ENCODE data around the gene RPGRIP1. TPM values are rescaled to one million over a fixed set of nuclear protein-coding genes. Genes with fewer than 3 reads are reported as not detected.

Gene RPGRIP1
- not detected in 2 replicates for total RNA-seq

DNA sequence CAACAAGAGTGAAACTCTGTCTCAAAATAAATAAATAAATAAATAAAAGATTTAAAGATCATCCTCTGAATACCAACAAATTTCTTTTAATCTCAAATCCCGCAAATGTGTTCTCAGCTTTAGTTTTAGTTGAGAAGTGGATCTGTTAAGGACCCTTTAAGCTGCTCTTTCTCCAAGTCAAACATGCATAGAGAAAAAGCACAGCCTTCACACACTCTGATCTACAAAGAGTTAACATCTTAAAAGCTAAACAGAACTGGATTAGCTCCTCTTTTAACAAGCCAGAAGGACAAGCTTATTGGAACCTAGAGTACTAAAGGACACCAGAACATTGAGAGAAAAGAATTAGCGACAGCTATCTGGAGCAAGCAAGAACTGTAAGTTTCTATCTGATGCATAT, at the start of gene RPGRIP1:
Gene RPGRIP1 (plus strand): TSS at position 301 of the 400 bp plus-strand sequence. CDS start 7,894 bp downstream, outside the sequence.

DNA sequence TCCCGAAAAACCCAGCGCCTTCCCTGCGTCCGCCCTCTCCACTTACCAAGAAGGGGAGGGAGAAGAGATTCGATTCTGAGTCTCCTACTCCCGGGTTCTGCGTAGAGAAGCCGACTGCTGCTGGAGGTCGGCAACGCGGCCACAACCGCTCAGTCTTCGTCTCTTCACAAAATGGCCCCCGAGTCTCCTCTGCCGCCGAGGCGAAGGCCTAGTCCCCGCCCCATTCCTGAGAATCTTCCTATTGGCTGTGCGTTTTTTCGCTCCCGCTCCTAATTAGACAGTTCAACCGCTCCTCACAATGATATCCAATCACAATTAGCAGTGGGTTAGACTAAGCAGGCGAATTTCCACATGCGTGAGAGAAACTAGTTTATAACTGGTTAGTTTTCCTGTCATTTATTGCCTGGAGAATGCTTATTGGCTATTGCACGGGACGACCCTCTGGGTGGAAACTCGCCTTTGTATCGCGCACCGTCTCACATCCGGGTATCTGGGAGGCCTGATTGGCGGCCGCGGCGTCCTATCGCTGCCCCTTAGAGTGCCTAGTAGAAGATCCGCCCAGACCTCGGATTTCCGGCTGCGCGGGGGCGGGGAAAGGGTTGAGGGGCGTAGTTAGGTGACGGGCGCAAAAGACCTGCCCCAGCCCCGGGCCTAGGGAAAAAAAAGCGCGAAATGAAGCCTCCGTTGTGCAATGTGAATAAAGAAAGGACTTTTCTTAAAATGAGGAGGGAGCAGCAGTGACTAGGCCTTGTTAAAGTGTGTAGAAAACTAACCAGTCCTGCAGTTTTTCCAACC, 10.4 kb upstream of the RPGRIP1 start, which contains the start of gene HNRNPC:
Gene HNRNPC (minus strand): TSS at position 191 of the 795 bp plus-strand sequence. CDS start 35,249 bp downstream, outside the sequence.

Other genes with a start within 250 kb of the RPGRIP1 start
- gene TPPP2, start 249.9 kb upstream of the RPGRIP1 start, total RNA-seq, result not detected in 2 replicates
- gene RNASE13, start 245.3 kb upstream of the RPGRIP1 start, total RNA-seq, result not detected in 2 replicates
- not detected in 2 replicates for gene RNASE7, start 237.7 kb upstream of the RPGRIP1 start, total RNA-seq
- not detected in 2 replicates for gene RNASE8, start 222.3 kb upstream of the RPGRIP1 start, total RNA-seq
- 2.9 and 4.6 TPM in 2 replicates for gene ARHGEF40, start 209.8 kb upstream of the RPGRIP1 start, total RNA-seq
- 8.1 and 10.8 TPM in 2 replicates for gene ZNF219, start 181.4 kb upstream of the RPGRIP1 start, total RNA-seq
- not detected in 2 replicates for gene TMEM253, start 179.0 kb upstream of the RPGRIP1 start, total RNA-seq
- not detected in 2 replicates for gene OR5AU1, start 124.0 kb upstream of the RPGRIP1 start, total RNA-seq
- gene HNRNPC, start 10.6 kb upstream of the RPGRIP1 start, total RNA-seq, result 625 and 850 TPM in 2 replicates
- gene SUPT16H, start 103.9 kb downstream of the RPGRIP1 start, total RNA-seq, result 68.9 and 86.5 TPM in 2 replicates
- gene CHD8, start 176.0 kb downstream of the RPGRIP1 start, total RNA-seq, result 72.5 and 78.0 TPM in 2 replicates
- gene RAB2B, start 196.9 kb downstream of the RPGRIP1 start, total RNA-seq, result 33.0 and 41.5 TPM in 2 replicates
- gene TOX4, start 197.1 kb downstream of the RPGRIP1 start, total RNA-seq, result 41.2 and 50.1 TPM in 2 replicates
- gene METTL3, start 231.3 kb downstream of the RPGRIP1 start, total RNA-seq, result 48.3 and 67.0 TPM in 2 replicates
- gene SALL2, start 246.3 kb downstream of the RPGRIP1 start, total RNA-seq, result 0.86 and 0.98 TPM in 2 replicates